Natural killer cell (primary cell): Measurements from ENCODE around the gene SLC35A5. TPM values are rescaled to one million over a fixed set of nuclear protein-coding genes. Genes with fewer than 3 reads are reported as not detected.
"Not testable (repeated sequence)": the region's sequence is repeated elsewhere in the genome, so short reads cannot be mapped to it uniquely, and the experiment has no call there.

Source experiments
- ATAC-seq, 3 donors: fragments of 150-1000 bp in 2 of 3; fragments of 200-7000 bp in 1 of 3; cut with Tn5 transposase; 1 replicate in 1 of 3; 2 replicates in 2 of 3; pipeline ENCODE4 v1.10.0; 2021; ENCODE audit warnings: mild to moderate bottlenecking in 2 of 3, moderate library complexity in 2 of 3
- DNase-seq, 2 donors: peaks; one replicate each; pipeline versions ENCODE4 v3.0.0 to v3.0.0-alpha.2; 2013 to 2021; ENCODE audit warnings: mixed read lengths in 1 of 2
- H3K27ac ChIP-seq: one replicate; pipeline ENCODE4 v1.5.1; 2013; ENCODE audit warnings: mild to moderate bottlenecking, low read length
- H3K27me3 ChIP-seq: one replicate; pipeline ENCODE4 v1.6.1; 2013; ENCODE audit warnings: low read length; ENCODE audit not compliant: control insufficient read depth, insufficient read depth
- H3K36me3 ChIP-seq: one replicate; pipeline ENCODE4 v1.6.1; 2013; ENCODE audit warnings: low read length; ENCODE audit not compliant: control insufficient read depth, insufficient read depth
- H3K4me1 ChIP-seq: one replicate; pipeline ENCODE4 v1.6.1; 2013; ENCODE audit warnings: low read length; ENCODE audit not compliant: control insufficient read depth, insufficient read depth
- H3K4me3 ChIP-seq: one replicate; pipeline ENCODE4 v1.5.1; 2013; ENCODE audit warnings: low read length
- H3K9me3 ChIP-seq: one replicate; pipeline ENCODE4 v1.6.1; 2013; ENCODE audit warnings: low read length; ENCODE audit not compliant: control insufficient read depth, insufficient read depth
- H3K27ac Mint-ChIP-seq, 2 donors: one replicate each; pipeline ENCODE4 v1.8.0; 2022; ENCODE audit warnings: mild to moderate bottlenecking in 2 of 2, mixed read lengths in 2 of 2, moderate library complexity in 1 of 2
- H3K27me3 Mint-ChIP-seq, 2 donors: one replicate each; pipeline ENCODE4 v1.8.0; 2022; ENCODE audit warnings: low read depth in 2 of 2, mixed read lengths in 2 of 2
- H3K36me3 Mint-ChIP-seq: one replicate; pipeline ENCODE4 v1.8.0; 2022; ENCODE audit warnings: mixed read lengths
- H3K4me1 Mint-ChIP-seq, 2 donors: one replicate each; pipeline ENCODE4 v1.8.0; 2022; ENCODE audit warnings: mixed read lengths in 2 of 2
- H3K4me3 Mint-ChIP-seq: one replicate; pipeline ENCODE4 v1.8.0; 2022; ENCODE audit warnings: mild to moderate bottlenecking, moderate library complexity, mixed read lengths
- H3K9me3 Mint-ChIP-seq, 2 donors: one replicate each; pipeline ENCODE4 v1.8.0; 2022; ENCODE audit warnings: mixed read lengths in 2 of 2
- WGBS: methylation state at CpG from one replicate; pipeline ENCODE4 v1.1.7; 2013; ENCODE audit warnings: missing lambda C conversion rate; ENCODE audit not compliant: insufficient coverage; 5-methylcytosine and 5-hydroxymethylcytosine counted together
- intact Hi-C: fragments of 100-400 bp; cut with micrococcal nuclease; formaldehyde crosslinking; loops from one replicate; pipeline ENCODE4 v1.14.2; 2022
- total RNA-seq, 4 donors: library from RNA; stranded (reverse); fragments of 120-200 nt in 1 of 4; gene quantifications; one replicate each; pipeline versions ENCODE4 v1.2.3 to v1.2.4, GENCODE V29; 2013 to 2022
- TF ChIP-seq, protein P1 (sequence below): fragments of 200-600 bp; IDR thresholded peaks from one replicate; pipeline ENCODE4 v1.8.0; 2022; ENCODE audit warnings: antibody characterized with exemption

Gene SLC35A5
- total RNA-seq, 3 donors from 2014 or later (not counting 1 experiment from before 2014, with no cell fraction given), result 10.5 to 17.4 (median 11.2) TPM

DNA sequence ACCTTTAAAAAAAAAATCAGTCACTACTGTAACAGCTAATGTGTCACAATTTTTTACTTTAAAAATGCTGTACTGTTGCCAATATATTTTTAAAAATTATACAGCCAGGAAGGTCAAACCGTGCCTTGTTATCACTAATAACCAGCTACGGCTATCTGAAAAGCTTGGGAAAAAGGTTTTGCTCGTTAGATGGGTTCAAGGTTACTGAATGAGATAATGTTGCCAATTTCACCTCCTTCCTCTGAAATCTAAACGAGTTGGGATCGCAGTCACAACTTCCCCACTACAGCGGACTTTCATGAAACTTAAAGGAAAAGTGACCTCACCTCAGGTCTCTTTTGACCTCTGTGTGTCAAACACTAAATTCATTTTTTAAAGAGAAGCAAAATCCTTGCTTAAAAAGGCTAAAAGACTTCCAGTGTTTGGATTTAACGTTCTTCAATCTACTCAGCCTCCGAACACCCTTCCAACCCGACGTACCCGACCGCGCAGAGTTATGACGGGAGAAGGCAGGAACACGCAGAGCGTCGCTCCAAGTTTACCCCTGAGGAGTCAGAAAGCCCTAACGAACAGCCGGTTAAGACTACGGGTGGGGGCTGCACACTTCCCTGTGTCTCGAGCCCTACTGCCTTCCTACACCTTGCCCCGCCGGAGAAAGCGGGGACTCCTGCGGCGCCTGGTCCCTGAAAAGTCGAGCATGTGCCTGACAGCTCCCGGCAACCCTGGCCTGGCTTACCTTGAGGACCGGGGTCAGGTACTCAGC lies 943 bp upstream of the SLC35A5 start:
- peak; percentile 2 to 19 (median 11) for ATAC-seq
- TF ChIP-seq, protein P1, sequence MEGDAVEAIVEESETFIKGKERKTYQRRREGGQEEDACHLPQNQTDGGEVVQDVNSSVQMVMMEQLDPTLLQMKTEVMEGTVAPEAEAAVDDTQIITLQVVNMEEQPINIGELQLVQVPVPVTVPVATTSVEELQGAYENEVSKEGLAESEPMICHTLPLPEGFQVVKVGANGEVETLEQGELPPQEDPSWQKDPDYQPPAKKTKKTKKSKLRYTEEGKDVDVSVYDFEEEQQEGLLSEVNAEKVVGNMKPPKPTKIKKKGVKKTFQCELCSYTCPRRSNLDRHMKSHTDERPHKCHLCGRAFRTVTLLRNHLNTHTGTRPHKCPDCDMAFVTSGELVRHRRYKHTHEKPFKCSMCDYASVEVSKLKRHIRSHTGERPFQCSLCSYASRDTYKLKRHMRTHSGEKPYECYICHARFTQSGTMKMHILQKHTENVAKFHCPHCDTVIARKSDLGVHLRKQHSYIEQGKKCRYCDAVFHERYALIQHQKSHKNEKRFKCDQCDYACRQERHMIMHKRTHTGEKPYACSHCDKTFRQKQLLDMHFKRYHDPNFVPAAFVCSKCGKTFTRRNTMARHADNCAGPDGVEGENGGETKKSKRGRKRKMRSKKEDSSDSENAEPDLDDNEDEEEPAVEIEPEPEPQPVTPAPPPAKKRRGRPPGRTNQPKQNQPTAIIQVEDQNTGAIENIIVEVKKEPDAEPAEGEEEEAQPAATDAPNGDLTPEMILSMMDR, result no peak
- H3K9me3 ChIP-seq, result no peaks in the 10 kb centered on the region
- peak overlapping the region; percentile 92 for H3K4me3 ChIP-seq
- peaks cover 16% of the 10 kb centered on the region for H3K4me1 ChIP-seq
- H3K36me3 ChIP-seq, result peaks cover 8% of the 10 kb centered on the region
- Mint-ChIP-seq H3K27ac (peak overlapping the region; percentile 96 to 97), H3K9me3 (no peaks in the 10 kb centered on the region), H3K27me3 (no peaks in the 10 kb centered on the region), H3K4me1 (peaks cover 41 to 44% of the 10 kb centered on the region in 2 donors), H3K36me3 (peaks cover 7% of the 10 kb centered on the region), H3K4me3 (peak overlapping the region; percentile 95)
- H3K27me3 ChIP-seq, result no peaks in the 10 kb centered on the region
- DNase-seq, result peak; percentile 55 to 84
- intact Hi-C loops, result loop anchor here (5.0 kb wide), 3 partner anchors 584 to 1496 kb away; partner anchors contain the start of genes ABHD10, ATP6V1A, CCDC191 and NAA50
- 0% methylated on average over 26 of the region's 29 CpGs for WGBS
- peak overlapping the region; percentile 96 for H3K27ac ChIP-seq

DNA sequence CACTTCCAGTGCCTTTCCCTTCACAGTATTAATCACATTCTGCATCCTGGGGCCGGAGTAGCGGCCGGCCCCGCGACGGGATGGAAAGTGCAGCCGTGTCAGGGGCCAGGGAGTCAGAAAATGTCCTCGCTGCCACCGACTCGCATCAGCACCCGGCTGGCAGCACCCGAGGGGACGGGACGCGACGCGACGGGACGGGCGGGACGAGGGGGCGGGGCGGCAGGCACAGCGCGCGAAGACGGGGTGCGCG lies 436 bp upstream of the SLC35A5 start:
- H3K4me1 Mint-ChIP-seq, result peaks cover 42 to 44% of the 10 kb centered on the region in 2 donors
- DNase-seq (no peak), ATAC-seq (peak; percentile 46 to 67 (median 49))
- peaks cover 10% of the 10 kb centered on the region for H3K36me3 ChIP-seq
- TF ChIP-seq, protein P1, result no peak
- H3K9me3 ChIP-seq, result no peaks in the 10 kb centered on the region
- H3K36me3 Mint-ChIP-seq, result peaks cover 6% of the 10 kb centered on the region
- no peaks in the 10 kb centered on the region for H3K27me3 ChIP-seq
- H3K9me3 Mint-ChIP-seq, result no peaks in the 10 kb centered on the region
- WGBS, result 0% methylated on average over 29 of the region's 29 CpGs
- H3K27ac ChIP-seq, result peak overlapping the region; percentile 96
- peak overlapping the region; percentile 96 to 97 for H3K27ac Mint-ChIP-seq
- peaks cover 16% of the 10 kb centered on the region for H3K4me1 ChIP-seq
- H3K4me3 ChIP-seq, result peak overlapping the region; percentile 92
- no peaks in the 10 kb centered on the region for H3K27me3 Mint-ChIP-seq
- H3K4me3 Mint-ChIP-seq, result peak overlapping the region; percentile 95
- intact Hi-C loops, result loop anchor here (5.0 kb wide), 3 partner anchors 584 to 1496 kb away; partner anchors contain the start of genes ABHD10, ATP6V1A, CCDC191 and NAA50

DNA sequence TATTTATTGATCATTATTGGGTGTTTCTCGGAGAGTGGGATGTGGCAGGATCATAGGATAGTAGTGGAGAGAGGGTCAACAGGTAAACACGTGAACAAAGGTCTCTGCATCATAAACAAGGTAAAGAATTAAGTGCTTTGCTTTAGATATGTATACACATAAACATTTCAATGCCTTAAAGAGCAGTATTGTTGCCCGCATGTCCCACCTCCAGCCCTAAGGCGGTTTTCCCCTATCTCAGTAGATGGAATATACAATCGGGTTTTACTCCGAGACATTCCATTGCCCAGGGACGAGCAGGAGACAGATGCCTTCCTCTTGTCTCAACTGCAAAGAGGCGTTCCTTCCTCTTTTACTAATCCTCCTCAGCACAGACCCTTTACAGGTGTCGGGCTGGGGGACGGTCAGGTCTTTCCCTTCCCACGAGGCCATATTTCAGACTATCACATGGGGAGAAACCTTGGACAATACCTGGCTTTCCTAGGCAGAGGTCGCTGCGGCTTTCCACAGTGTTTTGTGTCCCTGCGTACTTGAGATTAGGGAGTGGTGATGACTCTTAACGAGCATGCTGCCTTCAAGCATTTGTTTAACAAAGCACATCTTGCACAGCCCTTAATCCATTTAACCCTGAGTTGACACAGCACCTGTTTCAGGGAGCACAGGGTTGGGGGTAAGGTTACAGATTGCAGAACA lies 2.5 kb downstream of the SLC35A5 start:
- not testable (repeated sequence) for H3K36me3 ChIP-seq, H3K27ac Mint-ChIP-seq, ATAC-seq, H3K36me3 Mint-ChIP-seq, H3K27me3 ChIP-seq, H3K9me3 Mint-ChIP-seq, H3K27me3 Mint-ChIP-seq, H3K4me3 ChIP-seq, H3K27ac ChIP-seq, DNase-seq, H3K9me3 ChIP-seq
- H3K4me1 ChIP-seq, result peaks cover 11% of the 10 kb centered on the region
- Mint-ChIP-seq H3K4me1 (peaks cover 43 to 53% of the 10 kb centered on the region in 2 donors), H3K4me3 (peak overlapping the region; percentile 13)
- WGBS, result 97% methylated on average over 7 of the region's 15 CpGs
- intact Hi-C loops, result loop anchor here (5.0 kb wide), 3 partner anchors 587 to 1493 kb away; partner anchors contain the start of genes ABHD10, ATP6V1A, CCDC191 and NAA50

DNA sequence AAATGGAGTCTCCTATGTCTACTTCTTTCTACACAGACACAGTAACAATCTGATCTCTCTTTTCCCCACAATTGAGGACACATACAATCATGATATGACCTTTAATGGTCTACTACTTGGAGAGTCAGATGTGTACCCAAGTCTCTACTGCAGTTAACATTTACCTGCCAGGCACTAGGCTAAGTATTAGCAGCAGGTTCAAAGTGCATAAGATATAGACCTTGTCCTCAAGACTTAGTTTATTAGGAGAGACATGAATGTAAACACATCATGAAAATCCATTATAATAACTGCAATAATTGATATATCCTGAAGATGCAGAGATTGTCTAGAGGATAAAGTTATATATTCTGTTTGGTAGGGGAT lies 3.1 kb downstream of the SLC35A5 start:
- H3K9me3 Mint-ChIP-seq, result no peaks in the 10 kb centered on the region
- Histone ChIP-seq H3K4me3 (no peak overlapping the region), H3K4me1 (peaks cover 8% of the 10 kb centered on the region), H3K36me3 (peaks cover 6% of the 10 kb centered on the region), H3K27ac (no peak overlapping the region), H3K27me3 (no peaks in the 10 kb centered on the region), H3K9me3 (no peaks in the 10 kb centered on the region)
- peaks cover 6% of the 10 kb centered on the region for H3K36me3 Mint-ChIP-seq
- no peak for DNase-seq
- no peak overlapping the region for H3K4me3 Mint-ChIP-seq
- ATAC-seq, result no peak
- intact Hi-C loops, result loop anchor here (5.0 kb wide), 3 partner anchors 588 to 1492 kb away; partner anchors contain the start of genes ABHD10, ATP6V1A, CCDC191 and NAA50
- TF ChIP-seq, protein P1, result no peak
- no peaks in the 10 kb centered on the region for H3K27me3 Mint-ChIP-seq
- no peak overlapping the region for H3K27ac Mint-ChIP-seq
- peaks cover 38 to 47% of the 10 kb centered on the region in 2 donors for H3K4me1 Mint-ChIP-seq
